Ramos (cell line): ENCODE data around the gene CYB5RL.
"Not testable (repeated sequence)": the region's sequence is repeated elsewhere in the genome, so short reads cannot be mapped to it uniquely, and the experiment has no call there.

Source experiments
- in situ Hi-C: fragments of 300-500 bp; cut with MboI; formaldehyde crosslinking; loops from one replicate; pipeline ENCODE4 v1.14.3; 2022; ENCODE audit warnings: low sequenced_read_pairs; ENCODE audit not compliant: unreplicated experiment

CYB5RL gene

GRCh38 chr1:54199765-54200518, at the start of gene CYB5RL, which contains the start of gene MRPL37:
Gene CYB5RL (minus strand): TSS chr1:54200030. CDS start chr1:54195616, 4,414 bp downstream.
Gene MRPL37 (plus strand): TSS chr1:54200167. CDS start chr1:54200244, 77 bp downstream.
- in situ Hi-C loops: no loop called here

GRCh38 chr1:54248966-54249365, 49.1 kb upstream of the CYB5RL start:
- in situ Hi-C loops: no loop called here

DNA sequence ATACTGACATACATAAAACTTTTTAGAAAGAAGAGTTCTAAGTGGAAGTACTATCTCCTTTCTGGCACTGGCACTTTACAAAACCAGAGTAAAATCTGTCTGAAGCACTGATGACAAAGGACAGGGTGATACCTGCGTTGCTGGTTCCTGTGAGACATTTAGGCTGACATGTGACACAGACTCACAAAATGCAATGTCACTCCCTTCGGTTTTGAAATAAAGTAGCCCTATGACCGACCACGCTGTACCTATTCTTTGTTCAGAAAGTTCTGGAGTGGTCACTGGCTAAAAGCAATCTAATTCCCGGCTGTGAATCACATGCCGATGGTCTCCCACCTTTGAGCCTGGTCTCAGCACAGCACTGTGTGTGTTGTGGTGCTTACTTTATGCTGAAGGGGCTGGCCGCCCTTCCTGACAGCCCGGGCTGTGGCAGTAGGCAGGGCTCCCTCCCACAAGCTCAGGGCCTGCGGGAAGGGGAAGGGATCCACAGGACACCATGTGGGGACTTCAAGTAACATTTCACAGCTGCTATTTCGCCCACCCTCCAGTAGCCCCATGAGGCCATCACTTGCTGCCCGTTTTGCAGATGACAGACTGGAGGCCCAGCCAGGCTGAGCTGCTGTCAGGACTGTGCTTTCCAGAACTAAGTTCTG, 48.2 kb upstream of the CYB5RL start:
- in situ Hi-C loops: no loop called here

DNA sequence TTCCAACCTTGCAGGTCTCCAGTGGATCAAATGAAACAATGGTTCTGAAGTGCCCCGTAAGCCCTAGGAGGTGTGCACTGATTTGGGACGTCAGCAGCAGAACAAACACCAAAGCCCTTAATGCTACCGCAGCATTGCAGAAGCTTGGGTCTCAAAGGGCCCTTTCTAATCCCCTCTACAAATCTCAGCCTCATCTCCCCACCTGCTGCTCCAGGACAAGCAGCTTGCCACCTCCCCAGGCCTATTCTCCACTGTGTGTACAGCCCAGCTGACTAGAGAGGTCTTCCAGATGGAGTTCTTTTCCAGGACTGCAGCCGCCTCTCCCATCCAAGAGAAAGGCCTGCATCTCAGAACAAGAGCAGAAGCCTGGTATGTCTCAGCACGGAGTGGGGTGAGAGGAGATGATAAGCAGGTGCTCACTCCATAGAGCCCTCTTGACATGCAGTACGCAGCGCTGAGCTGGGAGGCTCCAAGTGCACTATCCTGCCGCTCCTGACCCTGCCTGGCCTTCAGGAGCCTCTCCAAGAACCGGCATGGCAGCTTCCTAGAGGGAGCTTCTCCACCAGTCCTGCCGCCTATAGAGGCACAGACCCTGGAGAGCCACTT, 46.4 kb upstream of the CYB5RL start:
- in situ Hi-C loops: no loop called here

GRCh38 chr1:54245501-54245900, 45.7 kb upstream of the CYB5RL start:
- in situ Hi-C loops: no loop called here

DNA sequence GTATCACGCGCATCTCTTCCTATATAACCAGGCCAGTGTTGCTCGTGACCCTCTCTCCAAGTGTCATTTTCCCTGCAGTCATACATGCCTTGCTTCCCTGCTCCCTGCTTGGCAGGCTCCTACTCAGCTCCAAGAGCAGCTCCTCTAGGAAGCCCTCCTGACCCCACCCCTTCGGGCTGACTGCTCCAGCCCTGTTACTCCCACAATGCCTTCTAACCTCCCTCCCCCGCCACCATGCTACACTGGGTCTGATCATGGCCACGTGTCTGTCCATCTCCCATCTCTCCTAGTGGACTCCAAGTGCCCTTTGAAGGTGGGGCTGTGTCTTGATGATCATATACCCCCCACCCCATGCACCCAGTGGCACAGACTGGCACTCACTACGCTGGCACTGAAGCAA, 44.8 kb upstream of the CYB5RL start:
- in situ Hi-C loops: no loop called here

- in situ Hi-C loops: no loop called here
These were observed 43.2 kb upstream of the CYB5RL start for GRCh38 chr1:54243022-54243421.

- in situ Hi-C loops: no loop called here
These were observed 41.5 kb upstream of the CYB5RL start for GRCh38 chr1:54241364-54241763.

DNA sequence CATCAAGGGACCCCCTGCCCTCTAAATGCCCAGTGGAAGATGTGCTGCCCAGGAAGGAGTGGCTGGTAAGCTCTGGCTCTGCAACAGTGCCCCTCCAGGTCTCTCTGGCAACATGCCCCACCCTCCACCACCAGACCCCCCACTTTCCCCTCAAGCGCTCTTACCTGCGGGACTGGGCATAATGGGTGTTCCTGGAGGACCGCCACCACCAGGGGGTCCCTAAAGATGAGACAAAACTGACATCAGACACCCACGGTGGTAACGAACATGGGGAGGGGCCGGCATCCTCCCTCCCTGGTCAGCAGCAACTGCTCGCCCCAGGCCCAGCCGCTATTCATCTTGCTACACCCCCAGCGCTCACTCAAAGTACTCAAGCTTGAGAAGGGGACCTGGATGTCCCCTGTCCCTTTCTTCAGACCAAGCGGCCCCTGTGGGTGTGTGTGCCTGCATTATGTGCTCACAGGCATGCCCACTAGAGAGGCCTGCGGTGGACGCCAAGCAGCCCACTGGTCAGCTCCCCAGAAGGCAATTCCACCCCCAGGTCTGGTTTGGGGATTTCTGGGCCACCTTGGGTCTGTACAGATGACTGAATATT, 41.0 kb upstream of the CYB5RL start:
- in situ Hi-C loops: no loop called here

DNA sequence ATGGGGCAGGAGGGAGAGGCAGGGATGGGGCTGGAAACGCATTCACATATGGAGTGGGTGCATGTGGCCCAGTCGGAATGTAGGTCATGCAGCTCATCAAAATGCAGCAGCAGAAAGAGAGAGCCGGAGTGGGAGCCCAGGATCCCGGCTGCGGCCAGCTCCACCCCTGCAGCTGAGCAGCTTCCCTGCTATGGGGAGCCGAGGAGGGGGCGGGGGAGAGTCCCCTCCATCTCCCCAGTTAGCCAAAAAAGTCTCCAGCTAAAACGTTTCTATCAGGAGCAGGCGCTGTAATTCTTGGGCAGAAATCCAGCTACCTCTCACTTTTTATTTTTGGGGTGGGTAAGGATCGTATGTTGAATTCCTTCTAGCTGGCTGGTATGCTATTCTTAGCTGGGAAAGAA, 39.8 kb upstream of the CYB5RL start:
- in situ Hi-C loops: no loop called here

DNA sequence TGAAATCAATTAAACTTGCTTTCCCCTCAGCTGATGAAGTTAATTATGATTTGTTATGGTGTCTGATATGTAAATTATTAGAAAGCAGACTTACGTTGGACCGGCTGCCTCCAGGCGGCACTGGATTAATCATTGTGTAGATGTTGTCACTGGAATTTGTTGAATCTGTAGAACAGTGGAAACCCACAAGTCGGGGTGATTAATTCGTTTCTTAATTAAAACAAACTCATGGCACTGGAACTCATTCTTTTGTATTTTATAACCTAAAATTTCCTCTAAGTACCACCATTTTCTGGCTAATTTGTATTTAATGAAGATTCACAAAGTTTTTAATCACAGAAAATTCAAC, 39.2 kb upstream of the CYB5RL start:
- in situ Hi-C loops: no loop called here

- in situ Hi-C loops: no loop called here
These were observed 38.7 kb upstream of the CYB5RL start for GRCh38 chr1:54238353-54239034.

- in situ Hi-C loops: no loop called here
These were observed 37.8 kb upstream of the CYB5RL start for GRCh38 chr1:54237586-54237985.

GRCh38 chr1:54234284-54234683, 34.5 kb upstream of the CYB5RL start:
- in situ Hi-C loops: no loop called here

DNA sequence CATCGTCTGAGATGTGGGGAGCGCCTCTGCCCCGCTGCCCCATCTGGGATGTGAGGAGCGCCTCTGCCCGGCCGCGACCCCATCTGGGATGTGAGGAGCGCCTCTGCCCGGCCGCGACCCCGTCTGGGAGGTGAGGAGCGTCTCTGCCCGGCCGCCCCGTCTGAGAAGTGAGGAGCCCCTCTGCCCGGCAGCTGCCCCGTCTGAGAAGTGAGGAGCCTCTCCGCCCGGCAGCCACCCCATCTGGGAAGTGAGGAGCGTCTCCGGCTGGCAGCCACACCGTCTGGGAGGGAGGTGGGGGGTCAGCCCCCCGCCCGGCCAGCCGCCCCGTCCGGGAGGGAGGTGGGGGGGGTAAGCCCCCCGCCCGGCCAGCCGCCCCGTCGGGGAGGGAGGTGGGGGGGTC, 33.4 kb upstream of the CYB5RL start:
- in situ Hi-C loops: not testable (repeated sequence)

DNA sequence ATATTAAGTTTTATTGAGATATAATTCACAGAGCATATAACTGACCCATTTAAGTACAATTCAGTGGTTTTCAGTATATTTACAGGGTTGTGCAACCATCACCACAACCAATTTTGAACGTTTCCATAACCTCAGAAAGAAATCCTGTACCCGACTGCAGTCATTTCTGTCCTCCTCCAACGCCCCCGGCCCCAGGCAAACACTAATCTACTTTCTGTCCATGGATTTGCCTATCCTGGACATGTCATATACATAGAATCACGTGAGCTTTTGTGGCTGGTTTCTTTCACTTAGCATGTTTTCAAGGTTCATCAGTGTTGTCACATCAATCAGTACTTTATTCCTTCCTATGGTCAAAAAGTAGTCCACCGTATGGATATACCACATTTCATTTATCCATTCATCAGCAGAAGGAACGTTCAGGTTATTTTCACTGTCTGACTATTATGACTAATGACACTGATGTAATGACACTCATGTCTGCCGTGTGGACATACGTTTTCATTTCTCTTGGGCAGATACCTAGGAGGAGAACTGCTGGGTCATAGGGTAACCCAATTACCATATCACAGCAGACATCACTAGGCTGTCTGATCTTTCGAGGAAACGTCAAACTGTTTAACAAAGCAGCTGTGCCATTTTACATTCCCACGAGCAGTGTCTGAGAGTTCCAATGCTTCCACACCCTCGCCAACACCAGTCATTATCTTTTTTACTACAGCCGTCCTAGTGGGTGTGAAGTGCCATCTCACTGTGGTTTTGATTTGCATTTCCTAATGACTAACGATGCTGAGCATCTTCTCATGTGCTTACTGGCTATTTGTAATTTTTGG, 30.9 kb upstream of the CYB5RL start:
- in situ Hi-C loops: no loop called here

DNA sequence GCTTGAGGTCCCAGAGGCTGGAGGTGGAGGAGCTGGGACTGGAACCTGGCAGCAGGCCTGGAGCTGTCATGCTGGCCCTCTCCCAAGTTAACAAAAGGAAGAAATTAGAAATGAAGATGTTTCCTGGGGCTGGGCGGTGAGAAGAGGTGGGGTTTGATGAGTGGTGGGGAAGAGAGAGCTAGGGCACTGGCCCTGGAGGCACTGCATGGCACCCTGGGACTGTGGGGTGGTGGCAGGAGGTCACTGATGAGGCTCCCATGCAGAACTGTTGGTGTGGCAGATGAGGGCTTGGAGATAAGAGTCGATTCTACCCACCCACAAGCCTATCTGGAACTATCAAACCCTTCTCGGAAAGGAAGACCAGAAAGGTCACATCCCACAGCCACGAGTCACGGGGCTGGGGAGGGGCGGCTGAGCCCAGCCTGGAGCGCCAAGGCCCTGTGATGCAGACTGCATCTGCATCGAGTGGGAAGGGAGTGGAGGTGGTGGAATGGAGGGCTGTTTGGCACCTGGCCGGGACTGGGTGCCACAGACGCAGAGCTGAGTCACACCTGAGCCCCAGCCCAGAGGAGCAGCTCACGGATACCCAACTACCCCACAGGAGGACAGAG, 29.6 kb upstream of the CYB5RL start:
- in situ Hi-C loops: no loop called here

GRCh38 chr1:54228638-54229079, 28.8 kb upstream of the CYB5RL start:
- in situ Hi-C loops: no loop called here

DNA sequence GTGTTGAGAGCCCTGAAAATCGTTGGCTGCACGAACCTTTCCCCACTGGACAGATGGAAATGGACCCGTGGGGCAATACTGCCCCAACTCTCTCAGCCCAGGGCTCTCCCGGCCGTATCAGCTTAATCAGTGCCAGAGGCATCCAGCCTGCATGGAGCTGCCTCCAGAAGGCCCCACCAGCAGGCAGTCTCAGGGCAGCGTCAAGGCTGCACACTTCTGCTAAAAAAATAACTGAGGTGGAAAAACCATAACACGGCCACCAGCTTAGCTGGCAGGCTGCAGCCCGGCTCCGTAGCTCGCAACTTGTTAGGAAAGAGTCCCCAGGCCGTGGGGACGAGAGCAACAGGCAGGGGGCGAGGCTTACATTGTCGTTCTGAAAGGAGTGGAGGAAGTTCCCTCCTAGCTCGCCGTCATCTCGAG, 28.1 kb upstream of the CYB5RL start:
- in situ Hi-C loops: no loop called here
